GM21423 (cell line): ENCODE results near the gene SOAT1.
"Not testable (repeated sequence)": the region's sequence is repeated elsewhere in the genome, so short reads cannot be mapped to it uniquely, and the experiment has no call there.

ENCODE experiments used
- ATAC-seq: cut with Tn5 transposase; IDR thresholded peaks from one replicate; pipeline ENCODE4 v1.9.1; 2021; ENCODE audit warnings: mild to moderate bottlenecking, moderate library complexity; ENCODE audit not compliant: unreplicated experiment

Gene SOAT1

GRCh38 chr1:179342740-179343404 lies 49.3 kb downstream of the SOAT1 start:
- ATAC-seq = no peak

GRCh38 chr1:179351281-179351680 lies 57.7 kb downstream of the SOAT1 start:
- no peak for ATAC-seq

- no peak for ATAC-seq
Observed at GRCh38 chr1:179352236-179352635, 58.6 kb downstream of the SOAT1 start.

GRCh38 chr1:179353546-179353945 lies 59.9 kb downstream of the SOAT1 start:
- no peak for ATAC-seq

GRCh38 chr1:179361631-179362030 lies 68.0 kb downstream of the SOAT1 start:
- ATAC-seq = not testable (repeated sequence)

GRCh38 chr1:179365342-179366092 lies 71.9 kb downstream of the SOAT1 start, which contains the start of gene AXDND1:
Gene AXDND1, plus strand, starts transcription at chr1:179365971. Its CDS starts 539 bp downstream, at chr1:179366510.
- peak; percentile 98 for ATAC-seq

GRCh38 chr1:179366093-179366800 lies 72.7 kb downstream of the SOAT1 start:
- peak; percentile 4 for ATAC-seq

GRCh38 chr1:179369751-179370341 lies 76.2 kb downstream of the SOAT1 start:
- no peak for ATAC-seq

- no peak for ATAC-seq
Observed at GRCh38 chr1:179372160-179372559, 78.6 kb downstream of the SOAT1 start.

GRCh38 chr1:179376223-179376622 lies 82.6 kb downstream of the SOAT1 start:
- ATAC-seq = no peak

GRCh38 chr1:179380299-179380698 lies 86.7 kb downstream of the SOAT1 start:
- no peak for ATAC-seq

GRCh38 chr1:179384027-179384426 lies 90.4 kb downstream of the SOAT1 start:
- no peak for ATAC-seq

GRCh38 chr1:179385510-179385909 lies 91.9 kb downstream of the SOAT1 start:
- no peak for ATAC-seq

- ATAC-seq = no peak
Observed at GRCh38 chr1:179393721-179394120, 100.1 kb downstream of the SOAT1 start.

GRCh38 chr1:179399399-179399798 lies 105.8 kb downstream of the SOAT1 start:
- ATAC-seq = not testable (repeated sequence)
